M059J (cell line): Measurements from ENCODE around the gene MYH10. TPM values are rescaled to one million over a fixed set of nuclear protein-coding genes. Genes with fewer than 3 reads are reported as not detected.
"Not testable (repeated sequence)": the region's sequence is repeated elsewhere in the genome, so short reads cannot be mapped to it uniquely, and the experiment has no call there.

Experiments used
- DNase-seq: peaks from one replicate; pipeline ENCODE4 v3.0.0-alpha.2; 2012; ENCODE audit warnings: low read depth
- total RNA-seq: library from RNA; depleted of rRNA; stranded (reverse); fragments of >200 nt; shearing (Covaris generic); gene quantifications from 2 replicates; pipeline ENCODE4 v1.2.3, GENCODE V29; 2014

MYH10 gene
- total RNA-seq, 1 experiment from 2014 or later: 36.3 TPM

GRCh38 chr17:8556074-8556473, 74.5 kb downstream of the MYH10 start:
- peak; percentile 9 for DNase-seq

GRCh38 chr17:8555062-8555461, 75.5 kb downstream of the MYH10 start:
- DNase-seq: peak; percentile 12

GRCh38 chr17:8552577-8553320, 77.8 kb downstream of the MYH10 start:
- DNase-seq: peak; percentile 10

GRCh38 chr17:8542599-8543502, 87.7 kb downstream of the MYH10 start:
- DNase-seq: no peak

- DNase-seq: not testable (repeated sequence)
These were observed 90.5 kb downstream of the MYH10 start for GRCh38 chr17:8539976-8540375.

- DNase-seq: no peak
These were observed 92.8 kb downstream of the MYH10 start for GRCh38 chr17:8537734-8538133.

- DNase-seq: no peak
These were observed 95.9 kb downstream of the MYH10 start for GRCh38 chr17:8534498-8535188.

- DNase-seq: no peak
These were observed 98.5 kb downstream of the MYH10 start for GRCh38 chr17:8532021-8532420.

- DNase-seq: no peak
These were observed 107.9 kb downstream of the MYH10 start for GRCh38 chr17:8522577-8522976.

GRCh38 chr17:8520981-8521380, 109.5 kb downstream of the MYH10 start:
- no peak for DNase-seq

GRCh38 chr17:8518850-8519249, 111.7 kb downstream of the MYH10 start:
- DNase-seq: no peak

GRCh38 chr17:8518326-8518725, 112.2 kb downstream of the MYH10 start:
- DNase-seq: no peak

- no peak for DNase-seq
These were observed 115.7 kb downstream of the MYH10 start for GRCh38 chr17:8514801-8515200.

GRCh38 chr17:8506145-8506544, 124.4 kb downstream of the MYH10 start:
- no peak for DNase-seq

GRCh38 chr17:8504460-8505207, 125.9 kb downstream of the MYH10 start:
- DNase-seq: no peak

- no peak for DNase-seq
These were observed 126.7 kb downstream of the MYH10 start for GRCh38 chr17:8503807-8504206.

GRCh38 chr17:8503368-8503767, 127.2 kb downstream of the MYH10 start:
- DNase-seq: no peak

- DNase-seq: no peak
These were observed 128.4 kb downstream of the MYH10 start for GRCh38 chr17:8502126-8502525.

GRCh38 chr17:8500609-8501008, 129.9 kb downstream of the MYH10 start:
- no peak for DNase-seq

GRCh38 chr17:8499614-8500013, 130.9 kb downstream of the MYH10 start:
- no peak for DNase-seq

GRCh38 chr17:8499171-8499570, 131.4 kb downstream of the MYH10 start:
- DNase-seq: no peak

GRCh38 chr17:8496081-8496480, 134.4 kb downstream of the MYH10 start:
- DNase-seq: no peak
